H1 (cell line): ENCODE results near the gene ZNF496. TPM values are rescaled to one million over a fixed set of nuclear protein-coding genes. Genes with fewer than 3 reads are reported as not detected.

Experiments
- CTCF ChIA-PET: fragments of 300-600 bp; sonication (Branson Sonifier 250); formaldehyde crosslinking; loops from one replicate; lab custom pipeline; 2021; ENCODE audit not compliant: partially characterized antibody; lab: Charles Lee
- POLR2A ChIA-PET: fragments of 300-600 bp; sonication (Branson Sonifier 250); formaldehyde crosslinking; loops from one replicate; lab custom pipeline; 2021; ENCODE audit warnings: inconsistent platforms; ENCODE audit not compliant: partially characterized antibody; lab: Charles Lee
- DNase-seq, 2 experiments: peaks; one replicate each; pipeline versions ENCODE4 v3.0.0 to v3.0.0-alpha.2; 2010 to 2022; ENCODE audit warnings: low spot score in 2 of 2, low read depth in 1 of 2, mixed read lengths in 1 of 2
- FAIRE-seq: peaks from 2 replicates; lab custom pipeline; 2011; peaks lifted over from hg19 to GRCh38; lab: Jason Lieb, UNC
- H2AFZ ChIP-seq: 2 replicates; pipeline ENCODE4 v1.8.1; 2012; ENCODE audit warnings: low read length, inconsistent platforms
- H2AK5ac ChIP-seq: 2 replicates; pipeline ENCODE4 v1.6.1; 2013; ENCODE audit warnings: low read depth, low read length
- H2BK120ac ChIP-seq: replicated peaks from 2 replicates; pipeline ENCODE3; 2013; ENCODE audit warnings: low read depth, low read length, inconsistent platforms
- H2BK12ac ChIP-seq: 2 replicates; pipeline ENCODE4 v1.6.1; 2013; ENCODE audit warnings: low read depth, low read length
- H2BK15ac ChIP-seq: 2 replicates; pipeline ENCODE4 v1.6.1; 2013; ENCODE audit warnings: low read length
- H2BK20ac ChIP-seq: 2 replicates; pipeline ENCODE4 v1.6.1; 2013; ENCODE audit warnings: low read length
- H2BK5ac ChIP-seq: 2 replicates; pipeline ENCODE4 v1.6.1; 2013; ENCODE audit warnings: low read depth, low read length
- H3K14ac ChIP-seq: 2 replicates; pipeline ENCODE4 v1.6.1; 2013; ENCODE audit warnings: inconsistent platforms; ENCODE audit not compliant: insufficient read length
- H3K18ac ChIP-seq: 2 replicates; pipeline ENCODE4 v1.6.1; 2013; ENCODE audit warnings: low read length; ENCODE audit errors: extremely low read depth
- H3K23ac ChIP-seq: 2 replicates; pipeline ENCODE4 v1.6.1; 2013; ENCODE audit warnings: inconsistent platforms; ENCODE audit not compliant: insufficient read length
- H3K23me2 ChIP-seq: 2 replicates; pipeline ENCODE4 v1.6.1; 2013; ENCODE audit warnings: low read depth, low read length
- H3K27ac ChIP-seq: 2 replicates; pipeline ENCODE4 v1.6.1; 2011; ENCODE audit warnings: low read depth, low read length, inconsistent platforms
- H3K27me3 ChIP-seq, 4 experiments: replicated peaks in 1 of 4; 1 replicate in 1 of 4; 2 replicates in 3 of 4; pipeline versions ENCODE4 v1.6.1 to v1.8.1; 2011 to 2013; ENCODE audit warnings: low read length in 3 of 4, mild to moderate bottlenecking in 3 of 4, inconsistent platforms in 2 of 4, mixed read lengths in 2 of 4, moderate library complexity in 1 of 4; ENCODE audit not compliant: control insufficient read depth in 3 of 4, insufficient read depth in 3 of 4; ENCODE audit errors: extremely low read depth in 1 of 4
- H3K36me3 ChIP-seq, 4 experiments: 2 replicates each; pipeline versions ENCODE4 v1.6.1 to v1.8.1; 2011 to 2013; ENCODE audit warnings: mild to moderate bottlenecking in 4 of 4, low read length in 3 of 4, moderate library complexity in 2 of 4, control low read depth in 1 of 4, inconsistent platforms in 1 of 4; ENCODE audit not compliant: insufficient read depth in 4 of 4, control insufficient read depth in 2 of 4
- H3K4ac ChIP-seq: replicated peaks from 2 replicates; pipeline ENCODE3; 2013; ENCODE audit warnings: low read length, low read depth, mixed read lengths, inconsistent platforms; ENCODE audit not compliant: insufficient read length
- H3K4me1 ChIP-seq, 4 experiments: replicated peaks in 1 of 4; 1 replicate in 1 of 4; 2 replicates in 3 of 4; pipeline versions ENCODE4 v1.6.1 to v1.8.1; 2011 to 2013; ENCODE audit warnings: low read length in 3 of 4, inconsistent platforms in 2 of 4, mixed read lengths in 1 of 4; ENCODE audit not compliant: insufficient read depth in 4 of 4, control insufficient read depth in 3 of 4
- H3K4me2 ChIP-seq, 2 experiments: 2 replicates each; pipeline versions ENCODE4 v1.6.1 to v1.8.1; 2011 to 2013; ENCODE audit warnings: low read depth in 2 of 2, low read length in 2 of 2, control low read depth in 1 of 2, inconsistent platforms in 1 of 2, mild to moderate bottlenecking in 1 of 2; ENCODE audit not compliant: insufficient read depth in 1 of 2
- H3K4me3 ChIP-seq, 4 experiments: fragments of 200-600, 300-600 bp in 1 of 4; sonication (generic), shearing (Covaris generic), sonication (Bioruptor Twin) in 1 of 4; 2 replicates each; pipeline versions ENCODE4 v1.5.1 to v1.8.1; 2011 to 2016; ENCODE audit warnings: low read length in 4 of 4, low read depth in 3 of 4, control low read depth in 2 of 4, inconsistent platforms in 2 of 4, mild to moderate bottlenecking in 2 of 4, mixed read lengths in 1 of 4, moderate library complexity in 1 of 4; ENCODE audit not compliant: insufficient read depth in 2 of 4; ENCODE audit errors: extremely low read depth in 1 of 4
- H3K56ac ChIP-seq: replicated peaks from 2 replicates; pipeline ENCODE3; 2013; ENCODE audit warnings: low read depth, mild to moderate bottlenecking, mixed read lengths, low read length, inconsistent platforms; ENCODE audit not compliant: insufficient read length
- H3K79me1 ChIP-seq: 2 replicates; pipeline ENCODE4 v1.6.1; 2013; ENCODE audit warnings: low read depth, low read length, control low read depth
- H3K79me2 ChIP-seq, 2 experiments: 2 replicates each; pipeline versions ENCODE4 v1.6.1 to v1.8.1; 2012 to 2013; ENCODE audit warnings: low read length in 2 of 2, mild to moderate bottlenecking in 2 of 2, inconsistent platforms in 1 of 2; ENCODE audit not compliant: insufficient read depth in 2 of 2, control insufficient read depth in 1 of 2
- H3K9ac ChIP-seq, 4 experiments: replicated peaks in 1 of 4; 1 replicate in 1 of 4; 2 replicates in 3 of 4; pipeline versions ENCODE4 v1.6.1 to v1.8.1; 2011 to 2013; ENCODE audit warnings: low read depth in 3 of 4, low read length in 3 of 4, control low read depth in 2 of 4, mild to moderate bottlenecking in 2 of 4, moderate library complexity in 2 of 4, inconsistent platforms in 1 of 4; ENCODE audit errors: extremely low read depth in 1 of 4
- H3K9me3 ChIP-seq, 2 experiments: 2 replicates each; pipeline versions ENCODE4 v1.6.1 to v1.8.1; 2012 to 2013; ENCODE audit warnings: mild to moderate bottlenecking in 2 of 2, moderate library complexity in 2 of 2, control low read depth in 1 of 2, inconsistent platforms in 1 of 2, low read depth in 1 of 2, low read length in 1 of 2, mixed read lengths in 1 of 2; ENCODE audit not compliant: insufficient read depth in 2 of 2
- H4K20me1 ChIP-seq, 2 experiments: replicated peaks in 1 of 2; 2 replicates each; pipeline versions ENCODE3 to v1.8.1; 2011 to 2013; ENCODE audit warnings: inconsistent platforms in 2 of 2, low read length in 2 of 2, mild to moderate bottlenecking in 1 of 2; ENCODE audit not compliant: insufficient read depth in 2 of 2, control insufficient read depth in 1 of 2
- H4K5ac ChIP-seq: 2 replicates; pipeline ENCODE4 v1.6.1; 2013; ENCODE audit warnings: low read length, low read depth, mixed read lengths, inconsistent platforms; ENCODE audit not compliant: insufficient read length
- H4K8ac ChIP-seq: 2 replicates; pipeline ENCODE4 v1.8.0; 2013; ENCODE audit warnings: mild to moderate bottlenecking, moderate library complexity, low read length, inconsistent platforms; ENCODE audit not compliant: insufficient read depth; ENCODE audit errors: extremely low read depth
- H4K91ac ChIP-seq: replicated peaks from 2 replicates; pipeline ENCODE3; 2013; ENCODE audit warnings: low read length, mixed read lengths, inconsistent platforms; ENCODE audit not compliant: insufficient read length
- CTCF ChIP-seq, 3 experiments: IDR thresholded peaks; 1 replicate in 2 of 3; 2 replicates in 1 of 3; pipeline versions ENCODE4 v1.5.1 to v1.6.1; 2011; ENCODE audit warnings: low read length in 3 of 3, mild to moderate bottlenecking in 3 of 3, inconsistent platforms in 2 of 3, low read depth in 1 of 3, moderate library complexity in 1 of 3; ENCODE audit not compliant: insufficient read depth in 1 of 3; ENCODE audit errors: control extremely low read depth in 1 of 3
- HDAC2 ChIP-seq, 2 experiments: fragments of 300-600 bp in 1 of 2; sonication (generic) in 1 of 2; IDR thresholded peaks; 2 replicates each; pipeline ENCODE4 v1.6.1; 2011 to 2012; ENCODE audit warnings: low read depth in 2 of 2, low read length in 2 of 2, mild to moderate bottlenecking in 2 of 2, moderate library complexity in 2 of 2, borderline replicate concordance in 1 of 2, inconsistent platforms in 1 of 2
- KDM4A ChIP-seq: IDR thresholded peaks from one replicate; pipeline ENCODE4 v1.7.1; 2012; ENCODE audit warnings: low read depth, mild to moderate bottlenecking, moderate library complexity, low read length, inconsistent platforms; ENCODE audit not compliant: severe bottlenecking
- NANOG ChIP-seq: IDR thresholded peaks from 2 replicates; pipeline ENCODE4 v1.6.1; 2011; ENCODE audit warnings: low read length, low read depth, mild to moderate bottlenecking, inconsistent platforms; ENCODE audit not compliant: insufficient read depth, poor library complexity, severe bottlenecking
- POLR2AphosphoS5 ChIP-seq: IDR thresholded peaks from 2 replicates; pipeline ENCODE4 v1.6.1; 2011; ENCODE audit warnings: low read depth, low read length
- SIN3A ChIP-seq, 2 experiments: IDR thresholded peaks in 1 of 2; conservative IDR thresholded peaks in 1 of 2; 2 replicates each; pipeline ENCODE4 v1.6.1; 2011 to 2012; ENCODE audit warnings: low read length in 2 of 2, improper control_type of control experiment in 1 of 2, low read depth in 1 of 2, mild to moderate bottlenecking in 1 of 2
- SIX5 ChIP-seq: IDR thresholded peaks from 2 replicates; pipeline ENCODE4 v1.6.1; 2011; ENCODE audit warnings: mild to moderate bottlenecking, low read depth, low read length
- SP4 ChIP-seq: IDR thresholded peaks from 2 replicates; pipeline ENCODE4 v1.6.1; 2012; ENCODE audit warnings: low read length, inconsistent platforms
- SRF ChIP-seq: IDR thresholded peaks from 2 replicates; pipeline ENCODE4 v1.6.1; 2011; ENCODE audit warnings: mild to moderate bottlenecking, low read depth, low read length, moderate library complexity
- TAF1 ChIP-seq: IDR thresholded peaks from 2 replicates; pipeline ENCODE4 v1.6.1; 2011; ENCODE audit warnings: mild to moderate bottlenecking, low read depth, low read length
- WGBS, 2 experiments: shearing (Covaris generic) in 1 of 2; methylation state at CpG; one replicate each; pipeline versions ENCODE4 v1.1.6 to v1.1.7; 2013 to 2015; ENCODE audit warnings: low lambda C conversion rate in 2 of 2, mixed read lengths in 2 of 2, inconsistent platforms in 1 of 2, low coverage in 1 of 2, missing lambda C conversion rate in 1 of 2; ENCODE audit not compliant: insufficient replicate concordance in 2 of 2, insufficient coverage in 1 of 2, insufficient read length in 1 of 2; ENCODE audit errors: extremely low coverage in 1 of 2, missing lambda C conversion rate in 1 of 2; 5-methylcytosine and 5-hydroxymethylcytosine counted together
- polyA plus RNA-seq, 7 experiments: library from polyadenylated mRNA; depleted of rRNA in 3 of 7; stranded (reverse) in 5 of 7; unstranded in 2 of 7; fragments of >200 nt in 5 of 7; fragments of 200-250 nt in 2 of 7; gene quantifications; 1 replicate in 5 of 7; 2 replicates in 1 of 7; 4 replicates in 1 of 7; pipeline versions ENCODE4 v1.2.1 to v1.2.3, GENCODE V29; 2011 to 2013; ENCODE audit warnings: missing spikeins in 2 of 7, mixed read lengths in 2 of 7
- total RNA-seq: library from RNA; stranded (reverse); fragmentation: NEBNext Ultra II Directional; extraction: Animal tissue kit (Norgen Biotek cat#: 25700); gene quantifications from 2 replicates; pipeline ENCODE4 v1.2.1, GENCODE V29; 2021

ZNF496 gene
- total and polyA plus RNA-seq, 2 of the 8 experiments (the other 6 are each of a cell fraction or from before 2014, with no cell fraction given) = 27.9 to 71.4 TPM

GRCh38 chr1:247366926-247367645 lies 35.4 kb upstream of the ZNF496 start:
- DNase-seq (no peak), FAIRE-seq (no peak)
- Histone ChIP-seq H4K20me1 (no peaks in the 10 kb centered on the region), H2BK12ac (no peak overlapping the region), H2BK120ac (no peak overlapping the region), H3K14ac (no peak overlapping the region), H2AFZ (no peak overlapping the region), H3K79me2 (no peaks in the 10 kb centered on the region), H3K18ac (no peak overlapping the region), H3K4ac (no peak overlapping the region), H4K91ac (no peak overlapping the region), H2BK15ac (no peak overlapping the region), H3K9ac (no peak overlapping the region), H3K4me1 (peaks cover 0 to 3% (median 2%) of the 10 kb centered on the region in 4 experiments; a peak in 4 of 7 replicates), H4K8ac (no peak overlapping the region), H3K27me3 (no peaks in the 10 kb centered on the region; a peak in 1 of 7 replicates), H3K9me3 (peaks cover 13 to 18% of the 10 kb centered on the region in 2 experiments; a peak in 3 of 4 replicates), H3K4me2 (no peak overlapping the region), H3K4me3 (no peak overlapping the region), H2BK5ac (no peak overlapping the region), H3K23me2 (no peaks in the 10 kb centered on the region), H3K36me3 (no peaks in the 10 kb centered on the region), H3K23ac (no peak overlapping the region), H3K56ac (no peak overlapping the region), H3K79me1 (no peaks in the 10 kb centered on the region), H2BK20ac (no peak overlapping the region), H3K27ac (no peak overlapping the region), H4K5ac (no peak overlapping the region), H2AK5ac (no peak overlapping the region)
- CTCF ChIA-PET = no interaction called here
- POLR2A ChIA-PET = no interaction called here
- WGBS, 2 experiments = 89% methylated on average over 4 of the region's 4 CpGs; no CpG with 5 or more reads in 1 of the 2 experiments
- TF ChIP-seq KDM4A = no peak
- TF ChIP-seq HDAC2 (IDR thresholded peaks at IDR 0.05; ENCODE audit: borderline replicate concordance in 1 of 2, low read depth in 2 of 2, low read length in 2 of 2) = no peak
- no peak for TF ChIP-seq SP4
- TF ChIP-seq TAF1 = no peak
- TF ChIP-seq SIX5 = no peak
- no peak for TF ChIP-seq SRF
- TF ChIP-seq CTCF (IDR thresholded peaks at IDR 0.05; ENCODE audit: control extremely low read depth in 1 of 3, insufficient read depth in 1 of 3, low read depth in 1 of 3, low read length in 3 of 3) = no peak
- TF ChIP-seq POLR2AphosphoS5 = no peak
- TF ChIP-seq SIN3A (conservative IDR thresholded peaks at IDR 0.05 in 1 of 2, IDR thresholded peaks at IDR 0.05 in 1 of 2; ENCODE audit: low read depth in 1 of 2, low read length in 2 of 2) = no peak
- TF ChIP-seq NANOG = no peak
